Measurements from ENCODE around the gene FTCDNL1.

The FTCDNL1 gene

GRCh38 chr2:199764273-199764800 lies 86.7 kb downstream of the FTCDNL1 start:
- H3K9ac ChIP-seq (ENCODE audit: low read length) = no peak overlapping the region
- H3K4me2 ChIP-seq (ENCODE audit: low read depth, low read length) = no peak overlapping the region
- H3K27me3 ChIP-seq (replicated peaks; ENCODE audit: insufficient read depth, low read length) = no peaks in the 10 kb centered on the region
- no peaks in the 10 kb centered on the region for H3K9me3 ChIP-seq (replicated peaks; ENCODE audit: insufficient read depth, low read length)
- H2AFZ ChIP-seq (ENCODE audit: low read length) = no peak overlapping the region
- no peaks in the 10 kb centered on the region for H3K9me2 ChIP-seq (replicated peaks; ENCODE audit: insufficient read depth, low read length)
- no peak for DNase-seq
- no peaks in the 10 kb centered on the region for H4K20me1 ChIP-seq (ENCODE audit: insufficient read depth, low read length)
- H3K79me2 ChIP-seq (ENCODE audit: low read length) = no peaks in the 10 kb centered on the region
- H3K4me1 ChIP-seq (ENCODE audit: low read length) = no peaks in the 10 kb centered on the region
- no peaks in the 10 kb centered on the region; the same call in 1 of the 2 replicates for H3K36me3 ChIP-seq (replicated peaks; ENCODE audit: insufficient read depth, low read length)
- TF ChIP-seq EZH2 (optimal IDR thresholded peaks at IDR 0.05; ENCODE audit: low read depth, low read length) = no peak
- TF ChIP-seq EZH2phosphoT487 (IDR thresholded peaks at IDR 0.05; ENCODE audit: low read length) = no peak
- no peak for TF ChIP-seq CTCF (IDR thresholded peaks at IDR 0.05; ENCODE audit: low read length)
- H3K27ac ChIP-seq (ENCODE audit: low read length) = no peak overlapping the region
- no peaks in the 10 kb centered on the region for H3F3A ChIP-seq (ENCODE audit: insufficient read depth, low read length)
- H3K4me3 ChIP-seq (ENCODE audit: low read length) = no peak overlapping the region

GRCh38 chr2:199762963-199763362 lies 88.0 kb downstream of the FTCDNL1 start:
- Histone ChIP-seq H3K4me3 (ENCODE audit: low read length) (no peak overlapping the region), H3K4me2 (ENCODE audit: low read depth, low read length) (no peak overlapping the region), H3K4me1 (ENCODE audit: low read length) (no peaks in the 10 kb centered on the region), H3K36me3 (replicated peaks; ENCODE audit: insufficient read depth, low read length) (no peaks in the 10 kb centered on the region; the same call in 1 of the 2 replicates), H3K27ac (ENCODE audit: low read length) (no peak overlapping the region), H4K20me1 (ENCODE audit: insufficient read depth, low read length) (no peaks in the 10 kb centered on the region), H3K79me2 (ENCODE audit: low read length) (no peaks in the 10 kb centered on the region), H3K9ac (ENCODE audit: low read length) (no peak overlapping the region), H3F3A (ENCODE audit: insufficient read depth, low read length) (no peaks in the 10 kb centered on the region), H2AFZ (ENCODE audit: low read length) (no peak overlapping the region), H3K9me2 (replicated peaks; ENCODE audit: insufficient read depth, low read length) (no peaks in the 10 kb centered on the region), H3K27me3 (replicated peaks; ENCODE audit: insufficient read depth, low read length) (no peaks in the 10 kb centered on the region), H3K9me3 (replicated peaks; ENCODE audit: insufficient read depth, low read length) (no peaks in the 10 kb centered on the region)
- TF ChIP-seq EZH2 (optimal IDR thresholded peaks at IDR 0.05; ENCODE audit: low read depth, low read length) (no peak), EZH2phosphoT487 (IDR thresholded peaks at IDR 0.05; ENCODE audit: low read length) (no peak), CTCF (IDR thresholded peaks at IDR 0.05; ENCODE audit: low read length) (no peak)
- DNase-seq = no peak

DNA sequence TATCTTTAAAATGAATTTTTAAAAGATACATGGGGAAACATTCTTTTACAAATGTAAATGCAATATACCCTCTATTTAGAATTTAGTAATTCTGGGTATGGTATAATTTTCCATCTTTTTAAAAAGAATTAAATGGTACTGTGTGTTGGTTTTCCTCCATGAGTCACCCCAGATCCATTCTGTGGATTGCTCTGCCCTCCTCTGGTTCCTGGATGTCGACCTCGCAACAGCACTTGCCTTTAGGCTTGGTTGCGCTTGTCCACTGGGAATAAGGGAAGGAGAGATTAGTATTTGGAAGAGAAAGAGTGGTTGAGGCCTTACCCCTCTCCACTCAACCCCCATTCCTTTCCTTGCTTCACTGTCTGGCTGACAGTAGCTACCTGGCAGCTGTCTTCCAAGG lies 90.4 kb downstream of the FTCDNL1 start:
- no peak overlapping the region for H3K4me3 ChIP-seq (ENCODE audit: low read length)
- H3K4me2 ChIP-seq (ENCODE audit: low read depth, low read length) = no peak overlapping the region
- no peak overlapping the region for H3K27ac ChIP-seq (ENCODE audit: low read length)
- no peaks in the 10 kb centered on the region for H3K4me1 ChIP-seq (ENCODE audit: low read length)
- no peaks in the 10 kb centered on the region for H4K20me1 ChIP-seq (ENCODE audit: insufficient read depth, low read length)
- no peak for DNase-seq
- H3K27me3 ChIP-seq (replicated peaks; ENCODE audit: insufficient read depth, low read length) = no peaks in the 10 kb centered on the region
- no peaks in the 10 kb centered on the region for H3K79me2 ChIP-seq (ENCODE audit: low read length)
- no peaks in the 10 kb centered on the region for H3F3A ChIP-seq (ENCODE audit: insufficient read depth, low read length)
- H3K9ac ChIP-seq (ENCODE audit: low read length) = no peak overlapping the region
- H2AFZ ChIP-seq (ENCODE audit: low read length) = no peak overlapping the region
- no peaks in the 10 kb centered on the region for H3K9me3 ChIP-seq (replicated peaks; ENCODE audit: insufficient read depth, low read length)
- no peaks in the 10 kb centered on the region for H3K36me3 ChIP-seq (replicated peaks; ENCODE audit: insufficient read depth, low read length)
- no peak for TF ChIP-seq EZH2 (optimal IDR thresholded peaks at IDR 0.05; ENCODE audit: low read depth, low read length)
- no peak for TF ChIP-seq EZH2phosphoT487 (IDR thresholded peaks at IDR 0.05; ENCODE audit: low read length)
- no peak for TF ChIP-seq CTCF (IDR thresholded peaks at IDR 0.05; ENCODE audit: low read length)
- H3K9me2 ChIP-seq (replicated peaks; ENCODE audit: insufficient read depth, low read length) = no peaks in the 10 kb centered on the region
